Measurements from ENCODE around the gene LCK. TPM values are rescaled to one million over a fixed set of nuclear protein-coding genes. Genes with fewer than 3 reads are reported as not detected.

Gene LCK
- total and polyA plus RNA-seq, 2 of the 8 experiments (the other 6 are each of a cell fraction or from before 2014, with no cell fraction given) = 75.3 to 122 TPM

GRCh38 chr1:32205401-32206370, 45.4 kb upstream of the LCK start, which contains the start of gene IQCC (continued):
- TF ChIP-seq TCF12 (IDR thresholded peaks at IDR 0.05; ENCODE audit: low read depth, low read length) (no peak), TBP (IDR thresholded peaks at IDR 0.05; ENCODE audit: low read depth, low read length) (0 out of 2 replicates have a peak, but pooled peaks have one; percentile 64), BRCA1 (IDR thresholded peaks at IDR 0.05; ENCODE audit: low read depth, low read length) (no peak; the same call in 1 of the 2 replicates), GTF2F1 (IDR thresholded peaks at IDR 0.05; ENCODE audit: borderline replicate concordance, low read depth, low read length) (no peak), NANOG (IDR thresholded peaks at IDR 0.05; ENCODE audit: insufficient read depth, low read depth, low read length, poor library complexity, severe bottlenecking) (no peak), POLR2A (IDR thresholded peaks at IDR 0.05; ENCODE audit: control extremely low read depth in 1 of 2, low read depth in 2 of 2, low read length in 2 of 2) (peak in 1 of 2 experiments; percentile 90; a peak in 2 of 3 replicates), JUN (IDR thresholded peaks at IDR 0.05; ENCODE audit: low read depth, low read length) (no peak), KDM4A (IDR thresholded peaks at IDR 0.05; ENCODE audit: low read depth, low read length, severe bottlenecking) (peak; percentile 83), ASH2L (IDR thresholded peaks at IDR 0.05; ENCODE audit: low read length) (peak; percentile 77), CTCF (IDR thresholded peaks at IDR 0.05; ENCODE audit: control extremely low read depth in 1 of 3, insufficient read depth in 1 of 3, low read depth in 1 of 3, low read length in 3 of 3) (peak in 2 of 3 experiments; percentile 31 to 43; a peak in 2 of 4 replicates), RBBP5 (IDR thresholded peaks at IDR 0.05; ENCODE audit: borderline replicate concordance, low read depth, low read length) (no peak), CHD1 (IDR thresholded peaks at IDR 0.05; ENCODE audit: low read depth, low read length) (no peak), BACH1 (IDR thresholded peaks at IDR 0.05; ENCODE audit: low read length) (no peak; the same call in 1 of the 2 replicates), RXRA (IDR thresholded peaks at IDR 0.05; ENCODE audit: insufficient read depth, low read depth, low read length) (no peak), CEBPB (IDR thresholded peaks at IDR 0.05; ENCODE audit: low read depth, low read length) (no peak), SP2 (IDR thresholded peaks at IDR 0.05; ENCODE audit: low read length) (no peak), SIRT6 (IDR thresholded peaks at IDR 0.05; ENCODE audit: low read length) (no peak), MAX (IDR thresholded peaks at IDR 0.05) (peak; percentile 79), BCL11A (IDR thresholded peaks at IDR 0.05; ENCODE audit: low read depth in 2 of 2, low read length in 2 of 2) (no peak), CBX8 (IDR thresholded peaks at IDR 0.05; ENCODE audit: borderline replicate concordance, low read depth, low read length) (no peak), HDAC2 (IDR thresholded peaks at IDR 0.05; ENCODE audit: borderline replicate concordance in 1 of 2, low read depth in 2 of 2, low read length in 2 of 2) (no peak; a peak in 1 of 4 replicates)
